Upper lobe of right lung (tissue), 1 donor: ENCODE data around the gene APBA3. TPM values are rescaled to one million over a fixed set of nuclear protein-coding genes. Genes with fewer than 3 reads are reported as not detected.

Experiments
- ATAC-seq: fragments of 200-7000 bp; cut with Tn5 transposase; one replicate; pipeline ENCODE4 v1.9.1; 2020; ENCODE audit warnings: mild to moderate bottlenecking, moderate library complexity
- DNase-seq: peaks from one replicate; pipeline ENCODE4 v3.0.0-alpha.2; 2020
- H3K27ac ChIP-seq: fragments of 200-600 bp; one replicate; pipeline ENCODE4 v1.8.0; 2022
- H3K27me3 ChIP-seq: fragments of 200-600 bp; one replicate; pipeline ENCODE4 v1.8.0; 2022; ENCODE audit warnings: mild to moderate bottlenecking
- H3K36me3 ChIP-seq: fragments of 200-600 bp; one replicate; pipeline ENCODE4 v1.8.0; 2022
- H3K4me1 ChIP-seq: fragments of 200-600 bp; one replicate; pipeline ENCODE4 v1.8.0; 2022
- H3K4me3 ChIP-seq: fragments of 200-600 bp; one replicate; pipeline ENCODE4 v1.8.0; 2022; ENCODE audit warnings: mild to moderate bottlenecking
- H3K9me3 ChIP-seq: fragments of 200-600 bp; one replicate; pipeline ENCODE4 v1.8.0; 2022
- CTCF ChIP-seq: fragments of 200-600 bp; IDR thresholded peaks from one replicate; pipeline ENCODE4 v1.8.0; 2022; ENCODE audit warnings: antibody characterized with exemption
- intact Hi-C: fragments of 100-400 bp; cut with DNase I; formaldehyde crosslinking; loops from one replicate; pipeline ENCODE4 v1.11.0; 2022
- total RNA-seq: library from RNA; stranded (reverse); fragmentation: NEBNext Ultra II Directional; extraction: Animal tissue kit (Norgen Biotek cat#: 25700); gene quantifications from one replicate; pipeline ENCODE4 v1.2.1, GENCODE V29; 2021
- donor health status: DM: no; HTN: yes; CAD: no; lungs with severe emphysema.

Gene APBA3
- total RNA-seq, 1 donor from 2014 or later = 21.9 TPM

DNA sequence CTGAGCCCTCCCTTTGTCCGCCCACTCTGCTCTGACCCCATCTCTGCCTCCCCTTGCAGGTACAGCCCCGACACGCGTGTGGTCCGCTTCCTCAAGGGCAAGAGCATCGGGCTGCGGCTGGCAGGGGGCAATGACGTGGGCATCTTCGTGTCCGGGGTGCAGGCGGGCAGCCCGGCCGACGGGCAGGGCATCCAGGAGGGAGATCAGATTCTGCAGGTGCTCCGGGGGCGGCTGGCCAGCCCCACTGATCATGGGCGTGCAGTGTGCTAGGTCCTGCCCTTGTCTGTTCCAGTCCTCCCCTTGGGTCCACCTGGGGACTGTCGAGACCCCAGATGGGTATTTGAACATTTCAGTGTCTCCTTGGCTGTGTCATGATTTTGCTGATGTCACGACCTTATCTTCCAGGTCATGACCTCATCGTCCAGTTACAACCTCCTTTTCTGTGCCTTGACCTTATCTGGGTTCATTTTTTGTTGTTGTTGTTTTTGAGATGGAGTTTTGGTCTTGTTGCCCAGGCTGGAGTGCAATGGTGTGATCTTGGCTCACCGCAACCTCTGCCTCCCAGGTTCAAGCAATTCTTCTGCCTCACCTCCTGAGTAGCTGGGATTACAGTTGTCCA lies 25.3 kb downstream of the APBA3 start:
- H3K9me3 ChIP-seq = no peaks in the 10 kb centered on the region
- intact Hi-C loops = no loop called here
- H3K36me3 ChIP-seq = peaks cover 9% of the 10 kb centered on the region
- no peak for ATAC-seq
- no peaks in the 10 kb centered on the region for H3K4me1 ChIP-seq
- no peak overlapping the region for H3K4me3 ChIP-seq
- no peak for DNase-seq
- no peak for TF ChIP-seq CTCF
- no peak overlapping the region for H3K27ac ChIP-seq
- no peaks in the 10 kb centered on the region for H3K27me3 ChIP-seq

DNA sequence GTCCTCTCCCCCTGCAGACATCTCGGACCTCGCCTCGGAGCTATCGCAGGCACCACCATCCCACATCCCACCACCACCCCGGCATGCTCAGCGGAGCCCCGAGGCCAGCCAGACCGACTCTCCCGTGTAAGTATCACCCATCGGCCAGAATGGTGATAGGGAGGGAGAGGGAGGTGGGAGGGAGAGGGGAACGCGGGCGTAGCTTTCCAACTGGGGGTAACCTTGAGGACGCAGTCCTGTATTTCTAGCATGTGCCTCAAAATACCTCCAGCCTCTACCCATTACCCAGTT lies 27.2 kb downstream of the APBA3 start:
- DNase-seq = no peak
- no peak overlapping the region for H3K27ac ChIP-seq
- H3K4me1 ChIP-seq = no peaks in the 10 kb centered on the region
- ATAC-seq = no peak
- no peaks in the 10 kb centered on the region for H3K9me3 ChIP-seq
- no peaks in the 10 kb centered on the region for H3K27me3 ChIP-seq
- peaks cover 9% of the 10 kb centered on the region for H3K36me3 ChIP-seq
- no peak for TF ChIP-seq CTCF
- intact Hi-C loops = no loop called here
- no peak overlapping the region for H3K4me3 ChIP-seq

DNA sequence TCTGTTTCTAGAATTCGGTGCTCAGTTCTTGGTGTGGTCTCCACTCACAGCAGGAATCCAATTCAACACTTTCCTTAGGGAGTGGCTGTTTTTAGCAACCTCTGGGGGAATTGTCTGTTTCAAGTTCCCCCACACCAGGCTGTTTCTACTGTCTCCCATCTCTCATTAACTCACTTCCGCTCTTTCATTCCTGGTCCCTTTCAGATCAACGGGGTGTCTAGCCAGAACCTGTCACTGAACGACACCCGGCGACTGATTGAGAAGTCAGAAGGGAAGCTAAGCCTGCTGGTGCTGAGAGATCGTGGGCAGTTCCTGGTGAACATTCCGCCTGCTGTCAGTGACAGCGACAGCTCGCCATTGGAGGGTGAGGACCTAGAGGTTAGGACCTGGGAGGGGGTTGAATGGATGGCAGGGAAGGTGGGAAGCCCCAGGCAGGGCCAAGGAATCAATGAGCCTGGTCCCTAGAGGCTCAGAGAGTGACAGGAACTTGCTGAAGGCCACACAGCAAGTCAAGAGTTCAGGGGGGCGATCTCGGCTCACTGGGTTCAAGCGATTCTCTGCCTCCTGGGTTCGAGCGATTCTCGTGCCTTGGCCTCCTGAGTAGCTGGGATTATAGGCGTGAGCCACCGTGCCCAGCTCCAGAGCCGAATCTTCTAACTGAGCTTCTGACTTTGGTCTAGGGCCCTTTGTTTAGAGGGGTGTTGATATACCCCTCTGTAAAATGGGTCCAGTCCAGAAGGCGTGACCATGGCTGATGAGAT lies 27.8 kb downstream of the APBA3 start:
- Histone ChIP-seq H3K27ac (no peak overlapping the region), H3K4me3 (no peak overlapping the region), H3K9me3 (no peaks in the 10 kb centered on the region), H3K27me3 (no peaks in the 10 kb centered on the region), H3K36me3 (peaks cover 9% of the 10 kb centered on the region), H3K4me1 (no peaks in the 10 kb centered on the region)
- DNase-seq (no peak), ATAC-seq (no peak)
- TF ChIP-seq CTCF = no peak
- intact Hi-C loops = no loop called here

DNA sequence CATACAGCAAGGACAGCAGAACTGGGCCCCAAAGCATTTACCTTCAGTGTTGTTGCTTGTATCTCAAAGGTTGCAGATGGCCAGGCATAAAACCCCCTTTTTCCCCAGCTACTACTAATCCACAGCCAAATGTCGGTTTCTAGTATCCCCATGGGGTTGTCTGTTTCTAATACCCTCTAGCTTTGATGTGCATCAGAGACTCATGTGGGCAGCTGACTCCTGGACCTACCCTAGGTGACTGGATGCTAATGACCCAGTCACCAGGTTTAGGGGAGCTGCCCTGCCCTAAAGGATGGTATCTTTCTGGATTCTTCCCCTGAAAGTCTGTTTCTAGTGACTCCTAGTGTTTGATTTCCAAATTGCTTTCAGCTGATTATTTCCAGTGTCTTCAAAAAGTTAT lies 29.4 kb downstream of the APBA3 start:
- DNase-seq (no peak), ATAC-seq (no peak)
- intact Hi-C loops = no loop called here
- H3K4me3 ChIP-seq = no peak overlapping the region
- H3K27ac ChIP-seq = no peak overlapping the region
- H3K4me1 ChIP-seq = no peaks in the 10 kb centered on the region
- peaks cover 4% of the 10 kb centered on the region for H3K36me3 ChIP-seq
- H3K27me3 ChIP-seq = no peaks in the 10 kb centered on the region
- no peak for TF ChIP-seq CTCF
- no peaks in the 10 kb centered on the region for H3K9me3 ChIP-seq

GRCh38 chr19:3730457-3730958 lies 31.0 kb downstream of the APBA3 start:
- no peak overlapping the region for H3K4me3 ChIP-seq
- ATAC-seq = no peak
- intact Hi-C loops = no loop called here
- H3K27ac ChIP-seq = no peak overlapping the region
- no peaks in the 10 kb centered on the region for H3K27me3 ChIP-seq
- no peak for TF ChIP-seq CTCF
- no peak for DNase-seq
- no peaks in the 10 kb centered on the region for H3K9me3 ChIP-seq
- peaks cover 3% of the 10 kb centered on the region for H3K36me3 ChIP-seq
- no peaks in the 10 kb centered on the region for H3K4me1 ChIP-seq
